GM12891 (cell line): Measurements from ENCODE around the gene PARVG. TPM values are rescaled to one million over a fixed set of nuclear protein-coding genes. Genes with fewer than 3 reads are reported as not detected.
A peak's percentile ranks its signal among the peaks of the same experiment; 100 is the strongest.

ENCODE experiments used
- DNase-seq: peaks from one replicate; pipeline ENCODE4 v3.0.0; 2011; ENCODE audit warnings: low spot score; ENCODE audit not compliant: insufficient read length
- FAIRE-seq: peaks from 2 replicates; lab custom pipeline; 2011; peaks lifted over from hg19 to GRCh38; lab: Jason Lieb, UNC
- PAX5 ChIP-seq: IDR thresholded peaks from 2 replicates; pipeline ENCODE4 v1.6.1; 2011; ENCODE audit warnings: low read length, moderate library complexity, mild to moderate bottlenecking; ENCODE audit not compliant: insufficient read depth, severe bottlenecking
- POLR2A ChIP-seq: IDR thresholded peaks from 2 replicates; pipeline ENCODE4 v1.6.1; 2011; ENCODE audit warnings: low read depth, low read length, control low read depth
- POLR2AphosphoS5 ChIP-seq: IDR thresholded peaks from 2 replicates; pipeline ENCODE4 v1.6.1; 2011; ENCODE audit warnings: low read depth, low read length, control low read depth
- POU2F2 ChIP-seq: IDR thresholded peaks from 2 replicates; pipeline ENCODE4 v1.6.1; 2011; ENCODE audit warnings: low read depth, mild to moderate bottlenecking, control low read depth, low read length, moderate library complexity
- SPI1 ChIP-seq: IDR thresholded peaks from 2 replicates; pipeline ENCODE4 v1.6.1; 2011; ENCODE audit warnings: low read depth, low read length, control low read depth
- TAF1 ChIP-seq: IDR thresholded peaks from 2 replicates; pipeline ENCODE4 v1.6.1; 2011; ENCODE audit warnings: low read depth, low read length, control low read depth
- polyA plus RNA-seq: library from polyadenylated mRNA; unstranded; fragments of >200 nt; gene quantifications from one replicate; pipeline ENCODE4 v1.2.1, GENCODE V29; 2012; ENCODE audit warnings: low read depth, missing spikeins, inconsistent platforms; ENCODE audit not compliant: missing spikeins

The PARVG gene
- 80.4 TPM for polyA plus RNA-seq

- TF ChIP-seq TAF1 (0 out of 2 replicates have a peak, but pooled peaks have one; percentile 10), POLR2A (peak; percentile 55), POU2F2 (no peak)
- FAIRE-seq = peak; percentile 95
- DNase-seq = peak; percentile 76
Observed at GRCh38 chr22:44180706-44181032, at the start of gene PARVG. TSS of gene PARVG (plus strand) at chr22:44180925. CDS start at chr22:44183330, 2,405 bp downstream.

GRCh38 chr22:44131412-44131811, 49.3 kb upstream of the PARVG start:
- FAIRE-seq (no peak), DNase-seq (no peak)
- TF ChIP-seq POLR2AphosphoS5 (no peak), PAX5 (no peak), POU2F2 (no peak), TAF1 (no peak), POLR2A (no peak), SPI1 (no peak)

GRCh38 chr22:44131989-44132685, 48.6 kb upstream of the PARVG start:
- no peak for DNase-seq
- TF ChIP-seq POLR2A (no peak), POLR2AphosphoS5 (no peak), TAF1 (no peak), POU2F2 (no peak), PAX5 (no peak), SPI1 (no peak)
- FAIRE-seq = no peak

GRCh38 chr22:44132724-44133123, 48.0 kb upstream of the PARVG start:
- no peak for DNase-seq
- TF ChIP-seq POLR2AphosphoS5 = no peak
- no peak for TF ChIP-seq POU2F2
- no peak for TF ChIP-seq SPI1
- no peak for TF ChIP-seq PAX5
- no peak for TF ChIP-seq TAF1
- no peak for TF ChIP-seq POLR2A
- FAIRE-seq = no peak

- FAIRE-seq = no peak
- no peak for DNase-seq
- no peak for TF ChIP-seq POU2F2
Observed at GRCh38 chr22:44133161-44133560, 47.6 kb upstream of the PARVG start.

- TF ChIP-seq SPI1 = no peak
- DNase-seq (no peak), FAIRE-seq (no peak)
Observed at GRCh38 chr22:44133901-44134571, 46.7 kb upstream of the PARVG start.

- FAIRE-seq = no peak
- TF ChIP-seq PAX5 (no peak), SPI1 (no peak), POLR2AphosphoS5 (no peak), POLR2A (no peak), POU2F2 (no peak), TAF1 (no peak)
- DNase-seq = no peak
Observed at GRCh38 chr22:44136112-44136511, 44.6 kb upstream of the PARVG start.

- FAIRE-seq (no peak), DNase-seq (no peak)
- no peak for TF ChIP-seq SPI1
Observed at GRCh38 chr22:44136786-44137185, 43.9 kb upstream of the PARVG start.

- no peak for TF ChIP-seq POLR2A
- TF ChIP-seq PAX5 = no peak
- no peak for TF ChIP-seq TAF1
- no peak for TF ChIP-seq SPI1
- no peak for TF ChIP-seq POU2F2
- TF ChIP-seq POLR2AphosphoS5 = no peak
- FAIRE-seq (no peak), DNase-seq (no peak)
Observed at GRCh38 chr22:44137415-44137814, 43.3 kb upstream of the PARVG start.

GRCh38 chr22:44139773-44140172, 41.0 kb upstream of the PARVG start:
- TF ChIP-seq PAX5 (no peak), TAF1 (no peak), POLR2AphosphoS5 (no peak), SPI1 (no peak), POLR2A (no peak), POU2F2 (no peak)
- no peak for DNase-seq
- FAIRE-seq = no peak

- FAIRE-seq (no peak), DNase-seq (no peak)
- TF ChIP-seq POLR2A = no peak
- no peak for TF ChIP-seq SPI1
- no peak for TF ChIP-seq POU2F2
- no peak for TF ChIP-seq POLR2AphosphoS5
- TF ChIP-seq TAF1 = no peak
- no peak for TF ChIP-seq PAX5
Observed at GRCh38 chr22:44142421-44143104, 38.2 kb upstream of the PARVG start.
